Endothelial cell of umbilical vein (primary cell): ENCODE data around the gene MAPKAP1. TPM values are rescaled to one million over a fixed set of nuclear protein-coding genes. Genes with fewer than 3 reads are reported as not detected.

ENCODE experiments used
- BruUV-seq: library from RNA; stranded (reverse); fragments of 400-500 nt; replicated peaks from 2 replicates; lab custom pipeline; 2021; lab: Mats Ljungman, UMichigan
- CTCF ChIA-PET: fragments of 300-600, 350-600 bp; sonication (Branson Sonifier 250); formaldehyde crosslinking; loops from one replicate; lab custom pipeline; 2021; ENCODE audit warnings: antibody characterized with exemption, inconsistent platforms; lab: Charles Lee
- POLR2A ChIA-PET: fragments of 300-600, 350-600 bp; sonication (Branson Sonifier 250); formaldehyde crosslinking; loops from one replicate; lab custom pipeline; 2021; ENCODE audit warnings: antibody characterized with exemption, inconsistent platforms; lab: Charles Lee
- DNase-seq: peaks from one replicate; pipeline ENCODE4 v3.0.0-alpha.2; 2011; ENCODE audit warnings: low read depth, low spot score
- FAIRE-seq: peaks from 2 replicates; lab custom pipeline; 2011; peaks lifted over from hg19 to GRCh38; lab: Jason Lieb, UNC
- H2AFZ ChIP-seq: 2 replicates; pipeline ENCODE4 v1.6.0; 2012; ENCODE audit warnings: low read depth, low read length, control low read depth, inconsistent platforms
- H3K27ac ChIP-seq: 2 replicates; pipeline ENCODE4 v1.5.1; 2011; ENCODE audit warnings: low read depth, mild to moderate bottlenecking, control low read depth, low read length, moderate library complexity; ENCODE audit not compliant: insufficient read depth
- H3K27me3 ChIP-seq, 2 experiments: 2 replicates each; pipeline versions ENCODE4 v1.6.0 to v1.6.1; 2011; ENCODE audit warnings: low read length in 2 of 2, mixed read lengths in 1 of 2; ENCODE audit not compliant: control insufficient read depth in 2 of 2, insufficient read depth in 2 of 2
- H3K36me3 ChIP-seq, 2 experiments: 2 replicates in 1 of 2; 3 replicates in 1 of 2; pipeline ENCODE4 v1.5.1; 2011; ENCODE audit warnings: low read length in 2 of 2, mild to moderate bottlenecking in 1 of 2, moderate library complexity in 1 of 2; ENCODE audit not compliant: control insufficient read depth in 2 of 2, insufficient read depth in 2 of 2; ENCODE audit errors: extremely low read depth in 1 of 2
- H3K4me1 ChIP-seq: 3 replicates; pipeline ENCODE4 v1.5.1; 2011; ENCODE audit warnings: mild to moderate bottlenecking, low read length; ENCODE audit not compliant: control insufficient read depth, insufficient read depth; ENCODE audit errors: extremely low read depth
- H3K4me2 ChIP-seq: 2 replicates; pipeline ENCODE4 v1.6.1; 2011; ENCODE audit warnings: low read length, control low read depth, mixed read lengths; ENCODE audit not compliant: insufficient read depth
- H3K4me3 ChIP-seq, 3 experiments: fragments of 200-600 bp in 1 of 3; sonication (generic), shearing (Covaris generic) in 1 of 3; replicated peaks in 1 of 3; 2 replicates each; pipeline ENCODE4 v1.5.1; 2011 to 2016; ENCODE audit warnings: control low read depth in 3 of 3, low read length in 3 of 3, mild to moderate bottlenecking in 2 of 3, inconsistent platforms in 1 of 3, low read depth in 1 of 3, moderate library complexity in 1 of 3; ENCODE audit not compliant: insufficient read depth in 1 of 3
- H3K79me2 ChIP-seq: 2 replicates; pipeline ENCODE4 v1.6.0; 2012; ENCODE audit warnings: low read length, inconsistent platforms; ENCODE audit not compliant: control insufficient read depth, insufficient read depth
- H3K9ac ChIP-seq: replicated peaks from 2 replicates; pipeline ENCODE3; 2011; ENCODE audit warnings: low read length, control low read depth; ENCODE audit not compliant: insufficient read depth; ENCODE audit errors: extremely low read depth
- H3K9me1 ChIP-seq: replicated peaks from 3 replicates; pipeline ENCODE4 v1.6.0; 2011; ENCODE audit warnings: mild to moderate bottlenecking, low read length; ENCODE audit not compliant: control insufficient read depth, insufficient read depth; ENCODE audit errors: extremely low read depth
- H3K9me3 ChIP-seq: replicated peaks from 2 replicates; pipeline ENCODE4 v1.5.1; 2012; ENCODE audit warnings: low read length, inconsistent platforms; ENCODE audit not compliant: control insufficient read depth, insufficient read depth
- H4K20me1 ChIP-seq: replicated peaks from 2 replicates; pipeline ENCODE3; 2011; ENCODE audit warnings: mild to moderate bottlenecking, low read length; ENCODE audit not compliant: control insufficient read depth, insufficient read depth; ENCODE audit errors: extremely low read depth
- EZH2 ChIP-seq: IDR thresholded peaks from 2 replicates; pipeline ENCODE4 v1.6.1; 2012; ENCODE audit warnings: borderline replicate concordance, low read depth, mild to moderate bottlenecking, moderate library complexity, low read length, inconsistent platforms; ENCODE audit not compliant: severe bottlenecking
- FOS ChIP-seq: IDR thresholded peaks from 2 replicates; pipeline ENCODE4 v1.6.1; 2011; ENCODE audit warnings: mild to moderate bottlenecking, low read length, moderate library complexity, borderline replicate concordance; ENCODE audit not compliant: insufficient read depth
- GATA2 ChIP-seq: IDR thresholded peaks from 2 replicates; pipeline ENCODE4 v1.7.0; 2011; ENCODE audit warnings: low read depth, mild to moderate bottlenecking, moderate library complexity, mixed read lengths, low read length; ENCODE audit not compliant: insufficient read length, insufficient read depth
- JUN ChIP-seq: IDR thresholded peaks from 2 replicates; pipeline ENCODE4 v1.6.1; 2011; ENCODE audit warnings: borderline replicate concordance, low read depth; ENCODE audit not compliant: insufficient read length, insufficient read depth
- MYC ChIP-seq: IDR thresholded peaks from one replicate; pipeline ENCODE4 v1.6.1; 2011; ENCODE audit warnings: mild to moderate bottlenecking, low read depth, low read length
- POLR2A ChIP-seq: IDR thresholded peaks from 2 replicates; pipeline ENCODE4 v1.6.1; 2012; ENCODE audit warnings: low read depth, mild to moderate bottlenecking, control low read depth, low read length
- POLR2AphosphoS5 ChIP-seq: IDR thresholded peaks from 2 replicates; pipeline ENCODE4 v1.6.1; 2012; ENCODE audit warnings: low read depth, mild to moderate bottlenecking, control low read depth, low read length, moderate library complexity; ENCODE audit not compliant: insufficient read depth
- dilution Hi-C: fragments of 300-500 bp; cut with MboI; formaldehyde crosslinking; loops from one replicate; pipeline ENCODE4 v1.15.0; 2019; ENCODE audit warnings: low sequenced_read_pairs; ENCODE audit not compliant: extremely low pct_ligation_motif_present
- intact Hi-C: fragments of 100-400 bp; cut with micrococcal nuclease; formaldehyde crosslinking; loops from one replicate; pipeline ENCODE4 v1.10.0; 2022
- polyA plus RNA-seq, 4 experiments: library from polyadenylated mRNA; depleted of rRNA in 3 of 4; stranded (reverse) in 3 of 4; unstranded in 1 of 4; fragments of >200 nt; gene quantifications; 2 replicates each; pipeline versions ENCODE4 v1.2.1 to v1.2.3, GENCODE V29; 2011 to 2012; ENCODE audit warnings: missing spikeins in 1 of 4
- total RNA-seq: library from RNA; stranded (reverse); gene quantifications from 2 replicates; pipeline ENCODE4 v1.2.3, GENCODE V29; 2021
- TF ChIP-seq, protein P1 (sequence below), 2 donors: IDR thresholded peaks; 1 replicate in 1 of 2; 2 replicates in 1 of 2; pipeline ENCODE4 v1.5.1; 2011; ENCODE audit warnings: low read length in 2 of 2, mild to moderate bottlenecking in 2 of 2, moderate library complexity in 2 of 2, control low read depth in 1 of 2, inconsistent platforms in 1 of 2, low read depth in 1 of 2; ENCODE audit not compliant: insufficient read depth in 1 of 2; ENCODE audit errors: extremely low read depth in 1 of 2
- TF ChIP-seq, protein P2 (sequence below): IDR thresholded peaks from 2 replicates; pipeline ENCODE4 v1.6.1; 2011; ENCODE audit not compliant: insufficient read depth, insufficient read length

Gene MAPKAP1
- total and polyA plus RNA-seq, 2 donors (not counting 3 experiments of a cell fraction or from before 2014, with no cell fraction given), result 61.9 to 99.1 TPM

DNA sequence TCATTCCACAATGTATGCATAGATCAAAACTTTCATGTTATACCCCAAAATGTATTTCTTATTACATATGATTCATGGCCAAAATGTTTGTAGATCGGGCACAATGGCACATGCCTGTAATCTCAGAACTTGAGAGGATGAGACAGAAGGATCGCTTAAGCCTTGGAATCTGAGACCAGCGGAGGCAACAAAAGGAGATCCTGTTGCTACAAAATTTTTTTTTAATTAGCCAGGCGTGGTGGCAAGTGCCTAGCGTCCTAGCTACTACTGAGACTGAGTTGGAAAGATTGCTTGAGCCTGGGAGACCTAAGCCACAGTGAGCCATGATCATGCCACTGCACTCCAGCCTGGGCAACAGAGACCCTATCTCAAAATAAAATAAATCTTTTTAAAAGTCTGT, 89.9 kb downstream of the MAPKAP1 start:
- POLR2A ChIA-PET, result no interaction called here
- no peaks in the 10 kb centered on the region for H4K20me1 ChIP-seq
- CTCF ChIA-PET, result no interaction called here
- H3K36me3 ChIP-seq, result no peaks in the 10 kb centered on the region
- BruUV-seq, result no TSS peak
- dilution Hi-C loops, result no loop called here
- no peak overlapping the region for H3K4me2 ChIP-seq
- DNase-seq, result no peak
- no peak overlapping the region for H3K4me3 ChIP-seq
- H3K27me3 ChIP-seq, result no peaks in the 10 kb centered on the region
- H3K9me3 ChIP-seq, result no peaks in the 10 kb centered on the region
- FAIRE-seq, result no peak
- H2AFZ ChIP-seq, result no peak overlapping the region
- intact Hi-C loops, result loop anchor here (10.0 kb wide), 1 partner anchor 52 kb away; no protein-coding TSS in a partner anchor
- TF ChIP-seq MYC (no peak), POLR2AphosphoS5 (no peak), GATA2 (no peak), POLR2A (no peak), EZH2 (no peak), JUN (no peak), FOS (no peak)
- TF ChIP-seq, protein P1, sequence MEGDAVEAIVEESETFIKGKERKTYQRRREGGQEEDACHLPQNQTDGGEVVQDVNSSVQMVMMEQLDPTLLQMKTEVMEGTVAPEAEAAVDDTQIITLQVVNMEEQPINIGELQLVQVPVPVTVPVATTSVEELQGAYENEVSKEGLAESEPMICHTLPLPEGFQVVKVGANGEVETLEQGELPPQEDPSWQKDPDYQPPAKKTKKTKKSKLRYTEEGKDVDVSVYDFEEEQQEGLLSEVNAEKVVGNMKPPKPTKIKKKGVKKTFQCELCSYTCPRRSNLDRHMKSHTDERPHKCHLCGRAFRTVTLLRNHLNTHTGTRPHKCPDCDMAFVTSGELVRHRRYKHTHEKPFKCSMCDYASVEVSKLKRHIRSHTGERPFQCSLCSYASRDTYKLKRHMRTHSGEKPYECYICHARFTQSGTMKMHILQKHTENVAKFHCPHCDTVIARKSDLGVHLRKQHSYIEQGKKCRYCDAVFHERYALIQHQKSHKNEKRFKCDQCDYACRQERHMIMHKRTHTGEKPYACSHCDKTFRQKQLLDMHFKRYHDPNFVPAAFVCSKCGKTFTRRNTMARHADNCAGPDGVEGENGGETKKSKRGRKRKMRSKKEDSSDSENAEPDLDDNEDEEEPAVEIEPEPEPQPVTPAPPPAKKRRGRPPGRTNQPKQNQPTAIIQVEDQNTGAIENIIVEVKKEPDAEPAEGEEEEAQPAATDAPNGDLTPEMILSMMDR (IDR thresholded peaks at IDR 0.05; ENCODE audit: extremely low read depth in 1 of 2, insufficient read depth in 1 of 2, low read depth in 1 of 2, low read length in 2 of 2), result no peak
- TF ChIP-seq, protein P2, sequence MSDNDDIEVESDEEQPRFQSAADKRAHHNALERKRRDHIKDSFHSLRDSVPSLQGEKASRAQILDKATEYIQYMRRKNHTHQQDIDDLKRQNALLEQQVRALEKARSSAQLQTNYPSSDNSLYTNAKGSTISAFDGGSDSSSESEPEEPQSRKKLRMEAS, result no peak
- no peaks in the 10 kb centered on the region for H3K9me1 ChIP-seq
- no peak overlapping the region for H3K27ac ChIP-seq
- no peak overlapping the region for H3K9ac ChIP-seq
- H3K79me2 ChIP-seq, result peaks cover 47% of the 10 kb centered on the region
- peaks cover 18% of the 10 kb centered on the region for H3K4me1 ChIP-seq
